HepG2 (cell line): ENCODE data around the gene PRSS53. TPM values are rescaled to one million over a fixed set of nuclear protein-coding genes. Genes with fewer than 3 reads are reported as not detected.

Experiments used
- FOSL2 ChIP-seq: sonication (generic); formaldehyde crosslinking; IDR thresholded peaks from 2 replicates; pipeline ENCODE4 v1.4.0; 2020; ENCODE audit warnings: missing genetic modification reagents
- GATA4 ChIP-seq: sonication (generic); IDR thresholded peaks from 2 replicates; pipeline ENCODE4 v1.6.1; 2016; ENCODE audit warnings: antibody characterized with exemption, low read depth, borderline replicate concordance
- GPN1 ChIP-seq: sonication (generic); formaldehyde crosslinking; IDR thresholded peaks from 2 replicates; pipeline ENCODE4 v1.5.1; 2020; ENCODE audit warnings: missing genetic modification reagents, borderline replicate concordance
- MIXL1 ChIP-seq: IDR thresholded peaks from 2 replicates; pipeline ENCODE4 v1.6.1; 2016
- MXD4 ChIP-seq: IDR thresholded peaks from 2 replicates; pipeline ENCODE4 v1.6.1; 2016; ENCODE audit warnings: mild to moderate bottlenecking, missing biosample characterization, missing genetic modification reagents
- NONO ChIP-seq, 2 experiments: fragments of 450-650 bp in 1 of 2; sonication (generic) in 1 of 2; formaldehyde crosslinking in 1 of 2; IDR thresholded peaks in 1 of 2; conservative IDR thresholded peaks in 1 of 2; 2 replicates each; pipeline versions ENCODE4 v1.6.1 to v1.8.0; 2017 to 2022; ENCODE audit warnings: mild to moderate bottlenecking in 1 of 2, missing genetic modification reagents in 1 of 2, moderate library complexity in 1 of 2
- POLR2G ChIP-seq: fragments of 200-400 bp; formaldehyde crosslinking; IDR thresholded peaks from 2 replicates; pipeline ENCODE4 v1.6.1; 2018; ENCODE audit warnings: mild to moderate bottlenecking, low read depth, low read length, moderate library complexity
- RARA ChIP-seq: IDR thresholded peaks from 2 replicates; pipeline ENCODE4 v1.6.1; 2016; ENCODE audit warnings: missing genetic modification reagents, missing compliant biosample characterization
- RARG ChIP-seq: sonication (generic); formaldehyde crosslinking; IDR thresholded peaks from 2 replicates; pipeline ENCODE4 v1.4.0; 2020; ENCODE audit warnings: low read depth, mild to moderate bottlenecking, missing genetic modification reagents
- SALL2 ChIP-seq: sonication (generic); formaldehyde crosslinking; IDR thresholded peaks from 2 replicates; pipeline ENCODE4 v1.8.1; 2023; ENCODE audit warnings: mild to moderate bottlenecking, missing genetic modification reagents, inconsistent platforms
- SP2 ChIP-seq: sonication (generic); formaldehyde crosslinking; IDR thresholded peaks from 2 replicates; pipeline ENCODE4 v1.5.1; 2020; ENCODE audit warnings: mild to moderate bottlenecking, missing genetic modification reagents
- TAF1 ChIP-seq: sonication (generic); formaldehyde crosslinking; IDR thresholded peaks from 2 replicates; pipeline ENCODE4 v1.4.0; 2020; ENCODE audit warnings: missing genetic modification reagents
- TEAD3 ChIP-seq: optimal IDR thresholded peaks from 2 replicates; pipeline ENCODE3; 2016; ENCODE audit warnings: borderline replicate concordance
- ZFP82 ChIP-seq: sonication (generic); formaldehyde crosslinking; IDR thresholded peaks from 2 replicates; pipeline ENCODE4 v1.5.1; 2020; ENCODE audit warnings: mild to moderate bottlenecking, missing genetic modification reagents, borderline replicate concordance
- ZNF143 ChIP-seq: sonication (generic); formaldehyde crosslinking; IDR thresholded peaks from 2 replicates; pipeline ENCODE4 v1.4.0; 2020; ENCODE audit warnings: missing genetic modification reagents
- ZNF619 ChIP-seq: sonication (generic); formaldehyde crosslinking; IDR thresholded peaks from 2 replicates; pipeline ENCODE4 v1.4.0; 2020; ENCODE audit warnings: mild to moderate bottlenecking, missing genetic modification reagents
- ZNF644 ChIP-seq: IDR thresholded peaks from 2 replicates; pipeline ENCODE4 v1.6.1; 2016; ENCODE audit warnings: low read depth
- ZNF878 ChIP-seq: sonication (generic); formaldehyde crosslinking; IDR thresholded peaks from 2 replicates; pipeline ENCODE4 v1.8.1; 2023; ENCODE audit warnings: mild to moderate bottlenecking, missing genetic modification reagents, moderate library complexity
- ZSCAN31 ChIP-seq: sonication (generic); formaldehyde crosslinking; IDR thresholded peaks from 2 replicates; pipeline ENCODE4 v1.5.0; 2020; ENCODE audit warnings: low read depth, mild to moderate bottlenecking, missing genetic modification reagents
- polyA plus RNA-seq, 8 experiments: library from polyadenylated mRNA; depleted of rRNA in 3 of 8; stranded (reverse) in 7 of 8; unstranded in 1 of 8; fragments of >200 nt; fragmentation: Illumina TruSeq in 4 of 8; extraction: Trizol in 4 of 8; gene quantifications; 2 replicates each; pipeline versions ENCODE4 v1.2.1 to v1.2.3, GENCODE V29; 2011 to 2016; ENCODE audit warnings: low read depth in 4 of 8, missing spikeins in 1 of 8, mixed read lengths in 1 of 8; ENCODE audit not compliant: insufficient read depth in 1 of 8
- total RNA-seq, 5 experiments: library from RNA; depleted of rRNA; stranded (reverse); fragments of >200 nt; fragmentation: Illumina TruSeq; extraction: Trizol; gene quantifications; 2 replicates each; pipeline ENCODE4 v1.2.3, GENCODE V29; 2016; ENCODE audit warnings: low read depth in 1 of 5
- TF ChIP-seq, protein P1 (sequence below): sonication (generic); formaldehyde crosslinking; IDR thresholded peaks from one replicate; pipeline ENCODE4 v1.5.1; 2020; ENCODE audit warnings: mild to moderate bottlenecking, missing genetic modification reagents; ENCODE audit errors: not compliant biosample characterization
- TF ChIP-seq, protein P2 (sequence below): sonication (generic); formaldehyde crosslinking; IDR thresholded peaks from 2 replicates; pipeline ENCODE4 v1.8.1; 2023; ENCODE audit warnings: mild to moderate bottlenecking, inconsistent platforms, moderate library complexity, missing genetic modification reagents, borderline replicate concordance

Gene PRSS53
- total and polyA plus RNA-seq, 2 of the 13 experiments (the other 11 are each of a cell fraction or from before 2014, with no cell fraction given): 2.2 to 7.4 TPM

DNA sequence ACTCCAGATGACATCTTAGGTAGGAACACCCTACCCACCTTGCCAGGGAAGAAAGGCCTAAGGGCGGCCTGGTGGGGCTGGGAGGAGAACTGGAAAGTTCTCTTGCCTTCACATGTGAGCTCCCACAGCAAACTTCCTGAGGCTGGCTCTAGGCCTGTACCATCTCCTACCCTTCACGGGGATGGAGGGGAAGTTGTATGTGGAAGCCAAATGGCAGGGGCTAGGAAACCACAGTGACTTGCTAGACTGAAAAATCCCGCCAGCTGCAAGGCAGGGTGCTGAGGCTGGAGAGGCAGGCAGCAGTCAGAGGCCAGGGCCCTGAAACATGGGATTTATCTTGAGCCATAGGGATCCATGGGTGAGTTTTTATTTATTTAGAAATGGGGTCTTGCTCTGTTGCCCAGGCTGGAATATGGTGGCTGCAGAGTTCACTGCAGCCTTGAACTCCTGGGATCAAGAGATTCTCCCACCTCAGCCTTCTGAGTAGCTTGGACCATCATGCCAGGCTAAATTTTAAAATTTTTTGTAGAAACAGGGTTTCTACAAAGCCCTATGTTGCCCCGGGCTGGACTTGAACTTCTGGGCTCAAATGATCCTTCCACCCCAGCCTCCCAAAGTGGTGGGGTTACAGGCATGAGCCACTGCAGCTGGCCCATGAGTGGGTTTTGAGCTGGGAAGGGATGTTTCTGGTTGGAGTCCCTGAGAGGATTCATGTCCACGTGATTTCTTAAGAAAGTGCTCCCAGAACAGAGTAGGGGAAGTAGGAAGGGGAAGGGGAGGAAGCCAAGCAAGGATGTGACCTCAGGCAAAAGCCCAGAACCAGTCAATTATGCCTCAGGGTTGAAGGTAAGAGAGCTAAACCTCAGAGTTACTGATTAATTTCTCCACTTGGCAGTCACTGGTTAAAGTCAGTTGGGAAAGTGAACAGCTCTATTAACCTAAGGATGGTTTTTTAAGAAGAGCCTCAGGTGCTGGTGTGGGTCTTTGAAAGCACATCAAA, 24.7 kb upstream of the PRSS53 start (continued):
- TF ChIP-seq, protein P1, sequence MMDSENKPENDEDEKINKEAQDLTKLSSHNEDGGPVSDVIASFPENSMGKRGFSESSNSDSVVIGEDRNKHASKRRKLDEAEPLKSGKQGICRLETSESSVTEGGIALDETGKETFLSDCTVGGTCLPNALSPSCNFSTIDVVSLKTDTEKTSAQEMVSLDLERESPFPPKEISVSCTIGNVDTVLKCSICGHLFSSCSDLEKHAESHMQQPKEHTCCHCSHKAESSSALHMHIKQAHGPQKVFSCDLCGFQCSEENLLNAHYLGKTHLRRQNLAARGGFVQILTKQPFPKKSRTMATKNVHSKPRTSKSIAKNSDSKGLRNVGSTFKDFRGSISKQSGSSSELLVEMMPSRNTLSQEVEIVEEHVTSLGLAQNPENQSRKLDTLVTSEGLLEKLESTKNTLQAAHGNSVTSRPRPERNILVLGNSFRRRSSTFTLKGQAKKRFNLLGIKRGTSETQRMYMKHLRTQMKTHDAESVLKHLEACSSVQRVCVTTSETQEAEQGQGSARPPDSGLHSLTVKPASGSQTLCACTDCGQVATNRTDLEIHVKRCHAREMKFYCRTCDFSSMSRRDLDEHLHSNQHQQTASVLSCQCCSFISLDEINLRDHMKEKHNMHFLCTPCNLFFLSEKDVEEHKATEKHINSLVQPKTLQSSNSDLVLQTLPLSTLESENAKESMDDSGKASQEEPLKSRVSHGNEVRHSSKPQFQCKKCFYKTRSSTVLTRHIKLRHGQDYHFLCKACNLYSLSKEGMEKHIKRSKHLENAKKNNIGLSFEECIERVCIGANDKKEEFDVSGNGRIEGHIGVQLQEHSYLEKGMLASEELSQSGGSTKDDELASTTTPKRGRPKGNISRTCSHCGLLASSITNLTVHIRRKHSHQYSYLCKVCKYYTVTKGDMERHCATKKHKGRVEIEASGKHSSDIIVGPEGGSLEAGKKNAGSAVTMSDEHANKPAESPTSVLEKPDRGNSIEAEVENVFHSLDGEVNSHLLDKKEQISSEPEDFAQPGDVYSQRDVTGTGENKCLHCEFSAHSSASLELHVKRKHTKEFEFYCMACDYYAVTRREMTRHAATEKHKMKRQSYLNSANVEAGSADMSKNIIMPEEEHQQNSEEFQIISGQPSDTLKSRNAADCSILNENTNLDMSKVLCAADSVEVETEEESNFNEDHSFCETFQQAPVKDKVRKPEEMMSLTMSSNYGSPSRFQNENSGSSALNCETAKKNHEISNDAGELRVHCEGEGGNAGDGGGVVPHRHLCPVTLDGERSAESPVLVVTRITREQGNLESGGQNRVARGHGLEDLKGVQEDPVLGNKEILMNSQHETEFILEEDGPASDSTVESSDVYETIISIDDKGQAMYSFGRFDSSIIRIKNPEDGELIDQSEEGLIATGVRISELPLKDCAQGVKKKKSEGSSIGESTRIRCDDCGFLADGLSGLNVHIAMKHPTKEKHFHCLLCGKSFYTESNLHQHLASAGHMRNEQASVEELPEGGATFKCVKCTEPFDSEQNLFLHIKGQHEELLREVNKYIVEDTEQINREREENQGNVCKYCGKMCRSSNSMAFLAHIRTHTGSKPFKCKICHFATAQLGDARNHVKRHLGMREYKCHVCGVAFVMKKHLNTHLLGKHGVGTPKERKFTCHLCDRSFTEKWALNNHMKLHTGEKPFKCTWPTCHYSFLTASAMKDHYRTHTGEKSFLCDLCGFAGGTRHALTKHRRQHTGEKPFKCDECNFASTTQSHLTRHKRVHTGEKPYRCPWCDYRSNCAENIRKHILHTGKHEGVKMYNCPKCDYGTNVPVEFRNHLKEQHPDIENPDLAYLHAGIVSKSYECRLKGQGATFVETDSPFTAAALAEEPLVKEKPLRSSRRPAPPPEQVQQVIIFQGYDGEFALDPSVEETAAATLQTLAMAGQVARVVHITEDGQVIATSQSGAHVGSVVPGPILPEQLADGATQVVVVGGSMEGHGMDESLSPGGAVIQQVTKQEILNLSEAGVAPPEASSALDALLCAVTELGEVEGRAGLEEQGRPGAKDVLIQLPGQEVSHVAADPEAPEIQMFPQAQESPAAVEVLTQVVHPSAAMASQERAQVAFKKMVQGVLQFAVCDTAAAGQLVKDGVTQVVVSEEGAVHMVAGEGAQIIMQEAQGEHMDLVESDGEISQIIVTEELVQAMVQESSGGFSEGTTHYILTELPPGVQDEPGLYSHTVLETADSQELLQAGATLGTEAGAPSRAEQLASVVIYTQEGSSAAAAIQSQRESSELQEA: no peak
- TF ChIP-seq SALL2 (no peak), ZNF878 (CRISPR knock-in tag) (no peak), ZSCAN31 (CRISPR knock-in tag) (0 out of 2 replicates have a peak, but pooled peaks have one; percentile 16), POLR2G (peak; percentile 41; the same call in 1 of the 2 replicates), FOSL2 (CRISPR knock-in tag) (no peak), NONO (IDR thresholded peaks at IDR 0.05) (no peak), NONO (CRISPR knock-in tag; conservative IDR thresholded peaks at IDR 0.05) (no peak), GPN1 (CRISPR knock-in tag) (no peak), MXD4 (CRISPR knock-in tag) (no peak), ZNF143 (CRISPR knock-in tag) (no peak), GATA4 (0 out of 2 replicates have a peak, but pooled peaks have one; percentile 14), MIXL1 (CRISPR knock-in tag) (0 out of 2 replicates have a peak, but pooled peaks have one; percentile 64), RARG (CRISPR knock-in tag) (no peak), TEAD3 (CRISPR knock-in tag) (peak; percentile 23), RARA (CRISPR knock-in tag) (no peak), SP2 (no peak), TAF1 (0 out of 2 replicates have a peak, but pooled peaks have one; percentile 11), ZNF644 (CRISPR knock-in tag) (no peak), ZNF619 (CRISPR knock-in tag) (no peak), ZFP82 (CRISPR knock-in tag) (no peak)
- TF ChIP-seq, protein P2, sequence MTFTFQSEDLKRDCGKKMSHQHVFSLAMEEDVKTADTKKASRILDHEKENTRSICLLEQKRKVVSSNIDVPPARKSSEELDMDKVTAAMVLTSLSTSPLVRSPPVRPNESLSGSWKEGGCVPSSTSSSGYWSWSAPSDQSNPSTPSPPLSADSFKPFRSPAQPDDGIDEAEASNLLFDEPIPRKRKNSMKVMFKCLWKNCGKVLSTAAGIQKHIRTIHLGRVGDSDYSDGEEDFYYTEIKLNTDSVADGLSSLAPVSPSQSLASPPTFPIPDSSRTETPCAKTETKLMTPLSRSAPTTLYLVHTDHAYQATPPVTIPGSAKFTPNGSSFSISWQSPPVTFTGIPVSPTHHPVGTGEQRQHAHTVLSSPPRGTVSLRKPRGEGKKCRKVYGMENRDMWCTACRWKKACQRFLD: no peak
